IPS-NIHi11 (cell line): ENCODE results near the gene NAV3.

ENCODE experiments used
- DNase-seq: peaks from one replicate; pipeline ENCODE4 v3.0.0; 2012; ENCODE audit warnings: mixed read lengths, low spot score

NAV3 gene

GRCh38 chr12:77993658-77994057, 163.0 kb downstream of the NAV3 start:
- DNase-seq: no peak

- DNase-seq: no peak
Measured at GRCh38 chr12:77995436-77996167, 164.9 kb downstream of the NAV3 start.

- no peak for DNase-seq
Measured at GRCh38 chr12:77996670-77997069, 166.0 kb downstream of the NAV3 start.

GRCh38 chr12:77998236-77998786, 167.6 kb downstream of the NAV3 start:
- DNase-seq: no peak

- DNase-seq: no peak
Measured at GRCh38 chr12:77999074-77999715, 168.5 kb downstream of the NAV3 start.

GRCh38 chr12:78002878-78003277, 172.2 kb downstream of the NAV3 start:
- no peak for DNase-seq

GRCh38 chr12:78004249-78005093, 173.8 kb downstream of the NAV3 start:
- DNase-seq: no peak

- no peak for DNase-seq
Measured at GRCh38 chr12:78005094-78005492, 174.4 kb downstream of the NAV3 start.

GRCh38 chr12:78007173-78007572, 176.5 kb downstream of the NAV3 start:
- DNase-seq: no peak

GRCh38 chr12:78009031-78009430, 178.3 kb downstream of the NAV3 start:
- no peak for DNase-seq

GRCh38 chr12:78018171-78018910, 187.6 kb downstream of the NAV3 start:
- no peak for DNase-seq

GRCh38 chr12:78018939-78019338, 188.2 kb downstream of the NAV3 start:
- no peak for DNase-seq

- no peak for DNase-seq
Measured at GRCh38 chr12:78028426-78028825, 197.7 kb downstream of the NAV3 start.

- DNase-seq: no peak
Measured at GRCh38 chr12:78034025-78034424, 203.3 kb downstream of the NAV3 start.

GRCh38 chr12:78035901-78036606, 205.4 kb downstream of the NAV3 start:
- no peak for DNase-seq

- DNase-seq: no peak
Measured at GRCh38 chr12:78036874-78037273, 206.2 kb downstream of the NAV3 start.

GRCh38 chr12:78037707-78038106, 207.0 kb downstream of the NAV3 start:
- no peak for DNase-seq

- DNase-seq: no peak
Measured at GRCh38 chr12:78038541-78038940, 207.8 kb downstream of the NAV3 start.

GRCh38 chr12:78038986-78039385, 208.3 kb downstream of the NAV3 start:
- no peak for DNase-seq

GRCh38 chr12:78040111-78040510, 209.4 kb downstream of the NAV3 start:
- DNase-seq: no peak

- DNase-seq: no peak
Measured at GRCh38 chr12:78050790-78051189, 220.1 kb downstream of the NAV3 start.
